A549 (cell line): ENCODE measurements around the gene KCNJ6. TPM values are rescaled to one million over a fixed set of nuclear protein-coding genes. Genes with fewer than 3 reads are reported as not detected.
"Not testable (repeated sequence)": the region's sequence is repeated elsewhere in the genome, so short reads cannot be mapped to it uniquely, and the experiment has no call there.

ENCODE experiments used
- ATAC-seq, 2 experiments: fragments of 200-7000 bp in 1 of 2; fragments of >200 bp in 1 of 2; cut with Nextera tagmentation in 1 of 2; cut with Tn5 transposase in 1 of 2; 3 replicates each; pipeline versions ENCODE4 v1.8.0 to v1.9.1; 2018 to 2020; ENCODE audit warnings: mild to moderate bottlenecking in 1 of 2, moderate library complexity in 1 of 2
- CTCF ChIA-PET: fragments of 300-600 bp; sonication (Branson Sonifier 250); formaldehyde crosslinking; extraction: SDS; loops from one replicate; lab custom pipeline; 2021; ENCODE audit warnings: antibody characterized with exemption, inconsistent platforms; lab: Yijun Ruan, JAX
- POLR2A ChIA-PET: fragments of 350-600 bp; formaldehyde crosslinking; extraction: SDS; loops from one replicate; lab custom pipeline; 2021; ENCODE audit warnings: antibody characterized with exemption, inconsistent platforms; lab: Yijun Ruan, JAX
- DNase-seq, 2 experiments: peaks; one replicate each; pipeline versions ENCODE4 v3.0.0 to v3.0.0-alpha.2; 2011 to 2016; ENCODE audit warnings: low read depth in 1 of 2, low spot score in 1 of 2
- FAIRE-seq: peaks from 2 replicates; lab custom pipeline; 2011; peaks lifted over from hg19 to GRCh38; lab: Jason Lieb, UNC
- H3K27ac ChIP-seq, 2 experiments: fragments of >200 bp; sonication (Bioruptor Twin); formaldehyde crosslinking; 3 replicates each; pipeline ENCODE4 v1.5.1; 2016 to 2017
- H3K4me1 ChIP-seq: fragments of >200 bp; sonication (Bioruptor Twin); formaldehyde crosslinking; 3 replicates; pipeline ENCODE4 v1.6.1; 2016
- H3K4me2 ChIP-seq: fragments of >200 bp; sonication (Bioruptor Twin); formaldehyde crosslinking; 3 replicates; pipeline ENCODE4 v1.6.1; 2016
- H3K4me3 ChIP-seq: fragments of >200 bp; sonication (Bioruptor Twin); formaldehyde crosslinking; 3 replicates; pipeline ENCODE4 v1.5.1; 2016
- H3K9me3 ChIP-seq: fragments of >200 bp; sonication (Bioruptor Twin); formaldehyde crosslinking; 3 replicates; pipeline ENCODE4 v1.6.1; 2016
- BHLHE40 ChIP-seq: IDR thresholded peaks from 2 replicates; pipeline ENCODE4 v1.6.1; 2012; ENCODE audit warnings: low read depth, low read length, inconsistent platforms
- CBX2 ChIP-seq: fragments of 200-600 bp; sonication (generic); IDR thresholded peaks from 2 replicates; pipeline ENCODE4 v1.6.1; 2016; ENCODE audit warnings: low read depth, mild to moderate bottlenecking, borderline replicate concordance
- CBX8 ChIP-seq: fragments of 200-600 bp; sonication (generic); IDR thresholded peaks from 2 replicates; pipeline ENCODE4 v1.6.1; 2016
- CEBPB ChIP-seq, 2 experiments: fragments of >200 bp in 1 of 2; sonication (Bioruptor Twin) in 1 of 2; formaldehyde crosslinking in 1 of 2; IDR thresholded peaks; 2 replicates each; pipeline ENCODE4 v1.6.1; 2012 to 2016
- CHD2 ChIP-seq: fragments of 150-350 bp; IDR thresholded peaks from 2 replicates; pipeline ENCODE4 v1.6.1; 2014; ENCODE audit warnings: low read length; ENCODE audit not compliant: partially characterized antibody
- CHD4 ChIP-seq: fragments of 200-600 bp; sonication (generic); IDR thresholded peaks from 2 replicates; pipeline ENCODE4 v1.6.1; 2016; ENCODE audit warnings: antibody characterized with exemption, mild to moderate bottlenecking, borderline replicate concordance
- E2F6 ChIP-seq: IDR thresholded peaks from 2 replicates; pipeline ENCODE4 v1.6.1; 2012; ENCODE audit warnings: low read depth, borderline replicate concordance
- EHF ChIP-seq: fragments of 250-450 bp; sonication (Bioruptor Pico); IDR thresholded peaks from 2 replicates; pipeline ENCODE4 v1.5.0; 2020; ENCODE audit warnings: mild to moderate bottlenecking
- ESRRA ChIP-seq: fragments of 150-350 bp; IDR thresholded peaks from 2 replicates; pipeline ENCODE4 v1.6.1; 2014; ENCODE audit warnings: mild to moderate bottlenecking, low read length, borderline replicate concordance
- FOSB ChIP-seq: fragments of 250-450 bp; sonication (Bioruptor Pico); IDR thresholded peaks from 2 replicates; pipeline ENCODE4 v1.5.0; 2020; ENCODE audit warnings: mild to moderate bottlenecking, moderate library complexity
- FOSL2 ChIP-seq, 2 experiments: fragments of 450-650 bp in 1 of 2; fragments of >200 bp in 1 of 2; sonication (Bioruptor Twin) in 1 of 2; formaldehyde crosslinking; IDR thresholded peaks; 2 replicates each; pipeline versions ENCODE4 v1.5.0 to v1.6.1; 2016 to 2020; ENCODE audit warnings: mild to moderate bottlenecking in 1 of 2, moderate library complexity in 1 of 2
- HEYL ChIP-seq: fragments of 250-450 bp; sonication (Bioruptor Pico); IDR thresholded peaks from 2 replicates; pipeline ENCODE4 v1.8.0; 2021; ENCODE audit warnings: mild to moderate bottlenecking, moderate library complexity
- HOXA7 ChIP-seq: fragments of 250-450 bp; sonication (Bioruptor Pico); IDR thresholded peaks from 2 replicates; pipeline ENCODE4 v1.5.0; 2020; ENCODE audit warnings: mild to moderate bottlenecking, moderate library complexity
- HOXB13 ChIP-seq: fragments of 250-450 bp; sonication (Bioruptor Pico); IDR thresholded peaks from 2 replicates; pipeline ENCODE4 v1.5.0; 2020; ENCODE audit warnings: low read depth, mild to moderate bottlenecking, moderate library complexity
- KDM1A ChIP-seq: fragments of 200-600 bp; sonication (generic); IDR thresholded peaks from 2 replicates; pipeline ENCODE4 v1.6.1; 2016; ENCODE audit warnings: low read depth, mild to moderate bottlenecking
- MYC ChIP-seq: IDR thresholded peaks from 2 replicates; pipeline ENCODE4 v1.6.1; 2012; ENCODE audit warnings: mild to moderate bottlenecking, inconsistent platforms, low read length, improper control_type of control experiment, borderline replicate concordance
- NFE2L2 ChIP-seq: fragments of 150-350 bp; conservative IDR thresholded peaks from 2 replicates; pipeline ENCODE4 v1.6.1; 2014; ENCODE audit warnings: low read length
- NPAS2 ChIP-seq: fragments of 250-450 bp; sonication (Bioruptor Pico); IDR thresholded peaks from 2 replicates; pipeline ENCODE4 v1.8.0; 2022; ENCODE audit warnings: mild to moderate bottlenecking, moderate library complexity, borderline replicate concordance
- NR3C1 ChIP-seq: fragments of >200 bp; sonication (Bioruptor Twin); formaldehyde crosslinking; IDR thresholded peaks from 3 replicates; pipeline ENCODE4 v1.6.1; 2017
- PHF8 ChIP-seq: fragments of 200-600 bp; sonication (generic); IDR thresholded peaks from 2 replicates; pipeline ENCODE4 v1.6.1; 2016; ENCODE audit warnings: low read depth, mild to moderate bottlenecking, antibody characterized with exemption, moderate library complexity, borderline replicate concordance
- POLR2A ChIP-seq: IDR thresholded peaks from 2 replicates; pipeline ENCODE4 v1.6.1; 2012; ENCODE audit warnings: mild to moderate bottlenecking, low read length
- RFX5 ChIP-seq: fragments of 450-650 bp; IDR thresholded peaks from 2 replicates; pipeline ENCODE4 v1.7.1; 2014; ENCODE audit warnings: antibody characterized with exemption, mild to moderate bottlenecking, moderate library complexity
- SMC3 ChIP-seq: fragments of >200 bp; sonication (Bioruptor Twin); formaldehyde crosslinking; IDR thresholded peaks from 3 replicates; pipeline ENCODE4 v1.6.1; 2018; ENCODE audit warnings: inconsistent platforms
- TFCP2L1 ChIP-seq: fragments of 250-450 bp; sonication (Bioruptor Pico); IDR thresholded peaks from 2 replicates; pipeline ENCODE4 v1.5.0; 2021; ENCODE audit warnings: mild to moderate bottlenecking
- ZSCAN20 ChIP-seq: fragments of 250-450 bp; sonication (Bioruptor Pico); IDR thresholded peaks from 2 replicates; pipeline ENCODE4 v1.8.0; 2022; ENCODE audit warnings: mild to moderate bottlenecking, moderate library complexity
- WGBS: methylation state at CpG from one replicate; pipeline ENCODE4 v1.1.6; 2017; ENCODE audit errors: missing lambda C conversion rate; 5-methylcytosine and 5-hydroxymethylcytosine counted together
- polyA plus RNA-seq, 4 experiments: library from polyadenylated mRNA; depleted of rRNA in 3 of 4; stranded (reverse); fragments of >200 nt; fragmentation: RNase III in 1 of 4; extraction: RNeasy Plus Mini Kit Qiagen cat#74134 plus additional on column Dnase treatment in 1 of 4; gene quantifications; 2 replicates in 3 of 4; 3 replicates in 1 of 4; pipeline ENCODE4 v1.2.3, GENCODE V29; 2011 to 2017
- TF ChIP-seq, protein P1 (sequence below): fragments of >200 bp; sonication (Bioruptor Twin); formaldehyde crosslinking; IDR thresholded peaks from 3 replicates; pipeline ENCODE4 v1.5.1; 2016
- TF ChIP-seq, protein P2 (sequence below): fragments of 450-650 bp; IDR thresholded peaks from 2 replicates; pipeline ENCODE4 v1.6.1; 2014; ENCODE audit warnings: antibody characterized with exemption
- TF ChIP-seq, protein P3 (sequence below): IDR thresholded peaks from 2 replicates; pipeline ENCODE4 v1.6.1; 2012

KCNJ6 gene
- polyA plus RNA-seq, 2 of the 4 experiments (the other 2 are of a cell fraction), result 0.68 to 1.4 TPM

DNA sequence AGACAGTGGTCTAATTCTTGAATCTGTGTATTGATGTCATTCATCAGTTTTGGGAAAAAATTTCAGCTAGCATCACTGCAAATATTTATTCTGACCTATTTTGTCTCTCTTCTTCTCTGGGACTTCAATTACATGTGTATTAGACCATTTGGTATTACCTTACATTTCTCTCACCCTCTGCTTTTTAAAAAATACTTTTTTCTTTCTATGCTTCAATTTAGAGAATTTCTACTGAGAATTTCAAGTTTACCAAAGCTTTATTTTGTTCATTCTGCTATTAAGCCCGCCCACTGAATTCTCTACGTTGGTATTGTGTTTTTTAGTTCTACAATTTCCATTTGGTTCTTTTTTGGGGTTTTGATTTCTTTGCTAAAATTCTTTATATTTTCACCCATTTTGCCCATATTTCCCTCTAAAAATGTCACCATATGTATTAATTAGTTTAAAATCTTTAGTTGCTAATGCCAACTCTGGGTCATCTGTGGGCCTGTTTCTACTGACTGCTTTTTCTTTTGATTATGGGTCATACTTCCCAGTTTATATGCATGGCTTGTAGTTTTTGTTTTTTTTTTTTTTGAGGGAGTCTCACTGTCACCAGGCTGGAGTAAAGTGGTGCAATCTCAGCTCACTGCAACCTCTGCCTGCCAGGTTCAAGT, 337.7 kb downstream of the KCNJ6 start:
- H3K27ac ChIP-seq, result no peak overlapping the region
- CTCF ChIA-PET, result interaction anchor here (1.8 kb wide), 1 partner anchor 14 kb away, joined by 5 read pairs; no protein-coding TSS in a partner anchor
- H3K4me2 ChIP-seq, result no peak overlapping the region
- no peak overlapping the region for H3K4me3 ChIP-seq
- H3K4me1 ChIP-seq, result no peaks in the 10 kb centered on the region
- TF ChIP-seq, protein P1, sequence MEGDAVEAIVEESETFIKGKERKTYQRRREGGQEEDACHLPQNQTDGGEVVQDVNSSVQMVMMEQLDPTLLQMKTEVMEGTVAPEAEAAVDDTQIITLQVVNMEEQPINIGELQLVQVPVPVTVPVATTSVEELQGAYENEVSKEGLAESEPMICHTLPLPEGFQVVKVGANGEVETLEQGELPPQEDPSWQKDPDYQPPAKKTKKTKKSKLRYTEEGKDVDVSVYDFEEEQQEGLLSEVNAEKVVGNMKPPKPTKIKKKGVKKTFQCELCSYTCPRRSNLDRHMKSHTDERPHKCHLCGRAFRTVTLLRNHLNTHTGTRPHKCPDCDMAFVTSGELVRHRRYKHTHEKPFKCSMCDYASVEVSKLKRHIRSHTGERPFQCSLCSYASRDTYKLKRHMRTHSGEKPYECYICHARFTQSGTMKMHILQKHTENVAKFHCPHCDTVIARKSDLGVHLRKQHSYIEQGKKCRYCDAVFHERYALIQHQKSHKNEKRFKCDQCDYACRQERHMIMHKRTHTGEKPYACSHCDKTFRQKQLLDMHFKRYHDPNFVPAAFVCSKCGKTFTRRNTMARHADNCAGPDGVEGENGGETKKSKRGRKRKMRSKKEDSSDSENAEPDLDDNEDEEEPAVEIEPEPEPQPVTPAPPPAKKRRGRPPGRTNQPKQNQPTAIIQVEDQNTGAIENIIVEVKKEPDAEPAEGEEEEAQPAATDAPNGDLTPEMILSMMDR, result no peak
- no peak for TF ChIP-seq KDM1A
- TF ChIP-seq, protein P2, sequence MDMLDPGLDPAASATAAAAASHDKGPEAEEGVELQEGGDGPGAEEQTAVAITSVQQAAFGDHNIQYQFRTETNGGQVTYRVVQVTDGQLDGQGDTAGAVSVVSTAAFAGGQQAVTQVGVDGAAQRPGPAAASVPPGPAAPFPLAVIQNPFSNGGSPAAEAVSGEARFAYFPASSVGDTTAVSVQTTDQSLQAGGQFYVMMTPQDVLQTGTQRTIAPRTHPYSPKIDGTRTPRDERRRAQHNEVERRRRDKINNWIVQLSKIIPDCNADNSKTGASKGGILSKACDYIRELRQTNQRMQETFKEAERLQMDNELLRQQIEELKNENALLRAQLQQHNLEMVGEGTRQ, result no peak
- TF ChIP-seq RFX5, result no peak
- TF ChIP-seq ZSCAN20 (CRISPR knock-in tag), result no peak
- TF ChIP-seq NFE2L2, result no peak
- TF ChIP-seq FOSB (CRISPR knock-in tag), result no peak
- TF ChIP-seq NR3C1, result no peak
- TF ChIP-seq TFCP2L1 (CRISPR knock-in tag), result no peak
- no peak for TF ChIP-seq CBX2
- TF ChIP-seq FOSL2 (IDR thresholded peaks at IDR 0.05), result no peak
- no peak for TF ChIP-seq FOSL2 (CRISPR knock-in tag; IDR thresholded peaks at IDR 0.05)
- no peak for TF ChIP-seq SMC3
- no peak for TF ChIP-seq CEBPB (IDR thresholded peaks at IDR 0.05)
- no peak for TF ChIP-seq NPAS2 (CRISPR knock-in tag)
- no peak for TF ChIP-seq HOXA7 (CRISPR knock-in tag)
- TF ChIP-seq, protein P3, sequence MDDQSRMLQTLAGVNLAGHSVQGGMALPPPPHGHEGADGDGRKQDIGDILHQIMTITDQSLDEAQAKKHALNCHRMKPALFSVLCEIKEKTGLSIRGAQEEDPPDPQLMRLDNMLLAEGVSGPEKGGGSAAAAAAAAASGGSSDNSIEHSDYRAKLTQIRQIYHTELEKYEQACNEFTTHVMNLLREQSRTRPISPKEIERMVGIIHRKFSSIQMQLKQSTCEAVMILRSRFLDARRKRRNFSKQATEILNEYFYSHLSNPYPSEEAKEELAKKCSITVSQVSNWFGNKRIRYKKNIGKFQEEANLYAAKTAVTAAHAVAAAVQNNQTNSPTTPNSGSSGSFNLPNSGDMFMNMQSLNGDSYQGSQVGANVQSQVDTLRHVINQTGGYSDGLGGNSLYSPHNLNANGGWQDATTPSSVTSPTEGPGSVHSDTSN, result no peak
- no peak for TF ChIP-seq ESRRA
- no peak for TF ChIP-seq POLR2A
- peaks cover 14% of the 10 kb centered on the region for H3K9me3 ChIP-seq
- WGBS, result 85% methylated on average over 2 of the region's 2 CpGs
- no peak for ATAC-seq
- POLR2A ChIA-PET, result no interaction called here
- no peak for DNase-seq
- FAIRE-seq, result no peak

GRCh38 chr21:37576929-37577328, 339.3 kb downstream of the KCNJ6 start:
- peaks cover 14% of the 10 kb centered on the region for H3K9me3 ChIP-seq
- H3K4me2 ChIP-seq, FAIRE-seq, H3K27ac ChIP-seq, H3K4me3 ChIP-seq, ATAC-seq, DNase-seq, POLR2A ChIA-PET, H3K4me1 ChIP-seq: not testable (repeated sequence)
- CTCF ChIA-PET, result interaction anchor here (0.6 to 1.8 kb wide), 4 partner anchors 9 to 99 kb away, joined by 3 to 4 read pairs (median 3); no protein-coding TSS in a partner anchor
- WGBS, result 91% methylated on average over 1 of the region's 1 CpG

DNA sequence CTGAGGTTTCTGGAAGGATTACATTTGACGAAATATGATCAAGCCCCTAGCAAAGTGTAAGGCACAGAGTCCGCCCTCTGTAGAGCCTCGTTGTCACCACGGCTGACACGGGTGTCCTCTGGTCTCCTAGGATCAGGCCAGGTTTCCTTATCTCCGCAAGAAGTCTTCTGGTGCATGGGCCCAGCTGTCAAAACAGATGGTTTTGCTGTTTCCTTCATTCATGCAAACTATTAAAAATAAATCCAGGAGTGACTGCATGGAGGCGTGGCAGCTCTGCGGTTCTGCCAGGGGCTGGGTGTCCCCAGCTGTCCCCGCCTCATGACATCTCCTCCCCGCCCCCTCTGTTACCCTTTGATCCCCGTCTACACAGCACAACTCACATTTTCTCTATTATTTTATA, 340.7 kb downstream of the KCNJ6 start:
- DNase-seq (no peak), ATAC-seq (no peak), FAIRE-seq (no peak)
- Histone ChIP-seq H3K27ac (no peak overlapping the region), H3K4me3 (no peak overlapping the region), H3K4me1 (no peaks in the 10 kb centered on the region), H3K9me3 (peaks cover 14% of the 10 kb centered on the region), H3K4me2 (no peak overlapping the region)
- ChIA-PET POLR2A (interaction anchor here (2.9 kb wide), 1 partner anchor 11 kb away, joined by 12 read pairs; no protein-coding TSS in a partner anchor), CTCF (interaction anchor here (1.3 kb wide), 1 partner anchor 12 kb away, joined by 3 read pairs; no protein-coding TSS in a partner anchor)
- WGBS, result 90% methylated on average over 11 of the region's 11 CpGs
- TF ChIP-seq EHF (CRISPR knock-in tag), result no peak
- no peak for TF ChIP-seq HEYL (CRISPR knock-in tag)
- TF ChIP-seq CHD2, result no peak
- no peak for TF ChIP-seq ESRRA
- TF ChIP-seq, protein P3, result no peak
- no peak for TF ChIP-seq CBX8
- TF ChIP-seq KDM1A, result no peak
- TF ChIP-seq CHD4, result no peak
- no peak for TF ChIP-seq BHLHE40
- TF ChIP-seq HOXB13, result no peak
- TF ChIP-seq TFCP2L1 (CRISPR knock-in tag), result no peak
- no peak for TF ChIP-seq PHF8
- TF ChIP-seq MYC, result no peak
- no peak for TF ChIP-seq POLR2A
- TF ChIP-seq E2F6, result no peak
- no peak for TF ChIP-seq FOSL2 (IDR thresholded peaks at IDR 0.05)
- no peak for TF ChIP-seq FOSL2 (CRISPR knock-in tag; IDR thresholded peaks at IDR 0.05)
